Lower lobe of right lung (tissue), 2 donors: ENCODE results near the gene CTSW. TPM values are rescaled to one million over a fixed set of nuclear protein-coding genes. Genes with fewer than 3 reads are reported as not detected.
A peak's percentile ranks its signal among the peaks of the same experiment; 100 is the strongest.

Source experiments
- ATAC-seq, 2 donors: fragments of 200-7000 bp; cut with Tn5 transposase; one replicate each; pipeline ENCODE4 v1.9.1; 2020 to 2022; ENCODE audit warnings: mild to moderate bottlenecking in 2 of 2, moderate library complexity in 2 of 2
- DNase-seq: peaks from one replicate; pipeline ENCODE4 v3.0.0-alpha.2; 2020
- H3K27ac ChIP-seq: fragments of 200-600 bp; one replicate; pipeline ENCODE4 v1.8.0; 2022
- H3K27me3 ChIP-seq: fragments of 200-600 bp; one replicate; pipeline ENCODE4 v1.8.0; 2022; ENCODE audit warnings: low read depth
- H3K36me3 ChIP-seq: fragments of 200-600 bp; one replicate; pipeline ENCODE4 v1.8.0; 2022; ENCODE audit warnings: mild to moderate bottlenecking
- H3K4me1 ChIP-seq: fragments of 200-600 bp; one replicate; pipeline ENCODE4 v1.8.0; 2022
- H3K4me3 ChIP-seq: fragments of 200-600 bp; one replicate; pipeline ENCODE4 v1.8.0; 2022; ENCODE audit warnings: mild to moderate bottlenecking
- H3K9me3 ChIP-seq: fragments of 200-600 bp; one replicate; pipeline ENCODE4 v1.8.0; 2022
- CTCF ChIP-seq: fragments of 200-600 bp; IDR thresholded peaks from one replicate; pipeline ENCODE4 v1.8.0; 2022; ENCODE audit warnings: antibody characterized with exemption, mild to moderate bottlenecking
- intact Hi-C: fragments of 100-400 bp; cut with DNase I; formaldehyde crosslinking; loops from one replicate; pipeline ENCODE4 v1.11.0; 2022
- total RNA-seq: library from RNA; stranded (reverse); fragmentation: NEBNext Ultra II Directional; extraction: Animal tissue kit (Norgen Biotek cat#: 25700); gene quantifications from one replicate; pipeline ENCODE4 v1.2.1, GENCODE V29; 2021
- donor health status: DM: no; HTN: yes; CAD: no; lungs with severe emphysema.

The CTSW gene
- total RNA-seq, 1 donor from 2014 or later = 20.6 TPM

GRCh38 chr11:65916391-65916790 is 36.8 kb downstream of the CTSW start:
- Histone ChIP-seq H3K4me3 (no peak overlapping the region), H3K36me3 (peaks cover 8% of the 10 kb centered on the region), H3K9me3 (no peaks in the 10 kb centered on the region), H3K27ac (peak overlapping the region; percentile 67), H3K27me3 (no peaks in the 10 kb centered on the region), H3K4me1 (peaks cover 61% of the 10 kb centered on the region)
- ATAC-seq (no peak), DNase-seq (no peak)
- TF ChIP-seq CTCF = no peak
- intact Hi-C loops = no loop called here

GRCh38 chr11:65917077-65917433 is 37.4 kb downstream of the CTSW start:
- Histone ChIP-seq H3K9me3 (no peaks in the 10 kb centered on the region), H3K27ac (no peak overlapping the region), H3K4me3 (peak overlapping the region; percentile 98), H3K4me1 (peaks cover 54% of the 10 kb centered on the region), H3K36me3 (peaks cover 11% of the 10 kb centered on the region), H3K27me3 (no peaks in the 10 kb centered on the region)
- intact Hi-C loops = no loop called here
- no peak for ATAC-seq
- TF ChIP-seq CTCF = no peak
- DNase-seq = no peak

GRCh38 chr11:65917434-65918210 is 38.0 kb downstream of the CTSW start:
- Histone ChIP-seq H3K36me3 (peaks cover 17% of the 10 kb centered on the region), H3K27me3 (no peaks in the 10 kb centered on the region), H3K4me1 (peaks cover 51% of the 10 kb centered on the region), H3K27ac (peak overlapping the region; percentile 97), H3K4me3 (peak overlapping the region; percentile 98), H3K9me3 (no peaks in the 10 kb centered on the region)
- no peak for TF ChIP-seq CTCF
- ATAC-seq = no peak
- intact Hi-C loops = no loop called here
- no peak for DNase-seq

GRCh38 chr11:65918211-65919140 is 38.8 kb downstream of the CTSW start, which contains the start of gene C11orf68:
TSS of gene C11orf68 (minus strand) at chr11:65919062. CDS start at chr11:65919031, 31 bp downstream.
- Histone ChIP-seq H3K27ac (peak within 1 kb of the TSS; percentile 97), H3K36me3 (peaks cover 26% of the 10 kb centered on the region), H3K27me3 (no peaks in the 10 kb centered on the region), H3K9me3 (no peaks in the 10 kb centered on the region), H3K4me3 (peak within 1 kb of the TSS; percentile 99), H3K4me1 (peaks cover 51% of the 10 kb centered on the region)
- TF ChIP-seq CTCF = no peak
- intact Hi-C loops = no loop called here
- DNase-seq = no peak
- ATAC-seq = no peak

GRCh38 chr11:65919141-65919572 is 39.5 kb downstream of the CTSW start, which contains the start of gene DRAP1:
TSS of gene DRAP1 (plus strand) at chr11:65919426. CDS start at chr11:65919502, 76 bp downstream.
- peaks cover 28% of the 10 kb centered on the region for H3K36me3 ChIP-seq
- DNase-seq (peak; percentile 100), ATAC-seq (peak; percentile 94 to 96)
- no peaks in the 10 kb centered on the region for H3K27me3 ChIP-seq
- peak within 1 kb of the TSS; percentile 99 for H3K4me3 ChIP-seq
- intact Hi-C loops = no loop called here
- TF ChIP-seq CTCF = peak; percentile 11
- peaks cover 51% of the 10 kb centered on the region for H3K4me1 ChIP-seq
- peak within 1 kb of the TSS; percentile 97 for H3K27ac ChIP-seq
- H3K9me3 ChIP-seq = no peaks in the 10 kb centered on the region
